Measurements from ENCODE around the gene IRAG1. TPM values are rescaled to one million over a fixed set of nuclear protein-coding genes. Genes with fewer than 3 reads are reported as not detected.

Gene IRAG1
- total RNA-seq, 1 donor from 2014 or later, result 5.2 TPM

DNA sequence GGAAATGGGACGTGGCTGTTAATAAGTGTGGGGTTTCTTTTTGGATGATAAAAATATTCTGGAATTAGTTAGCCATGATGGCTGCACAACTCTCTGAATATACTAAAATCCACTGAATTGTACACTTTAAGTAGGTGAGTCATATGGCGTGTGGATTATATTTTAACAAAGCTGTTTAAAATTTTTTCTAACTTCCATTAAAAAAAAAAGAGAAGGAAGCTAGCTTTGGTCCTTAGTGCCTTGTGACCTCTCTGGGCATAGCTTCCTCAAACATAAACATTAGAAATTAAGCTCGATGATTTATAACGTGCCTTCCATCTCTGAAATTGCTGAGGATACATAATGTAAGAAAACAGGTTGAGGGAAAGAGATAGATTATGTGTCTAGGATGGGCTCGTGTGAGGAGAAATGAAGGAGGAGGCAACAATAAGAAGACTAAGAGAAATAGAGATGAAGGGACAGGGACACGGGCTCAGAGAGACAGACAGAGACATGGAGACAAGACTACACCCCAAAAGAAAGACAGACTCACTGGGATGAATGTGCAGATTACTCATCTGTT lies 20.0 kb downstream of the IRAG1 start:
- Mint-ChIP-seq H3K9me3 (no peaks in the 10 kb centered on the region), H3K4me3 (no peak overlapping the region), H3K27me3 (ENCODE audit: insufficient read depth, low read depth) (no peaks in the 10 kb centered on the region), H3K27ac (no peak overlapping the region), H3K36me3 (no peaks in the 10 kb centered on the region), H3K4me1 (peaks cover 8% of the 10 kb centered on the region)
- H3K9me3 ChIP-seq (ENCODE audit: low read depth), result no peaks in the 10 kb centered on the region
- H4K20me1 ChIP-seq (ENCODE audit: low read depth), result no peaks in the 10 kb centered on the region
- no peak for DNase-seq (ENCODE audit: low spot score)
- no peak overlapping the region for H2AFZ ChIP-seq (replicated peaks)
- H3K9ac ChIP-seq, result no peak overlapping the region
- no peaks in the 10 kb centered on the region for H3K36me3 ChIP-seq
- H3K27me3 ChIP-seq, result no peaks in the 10 kb centered on the region
- no peak overlapping the region for H3K4me2 ChIP-seq
- no peak overlapping the region for H3K4me3 ChIP-seq
- no peaks in the 10 kb centered on the region for H3K79me2 ChIP-seq (ENCODE audit: low read depth)
- no peaks in the 10 kb centered on the region for H3K4me1 ChIP-seq
- no peaks in the 10 kb centered on the region for H3F3A ChIP-seq (ENCODE audit: low read depth)
- H3K27ac ChIP-seq, result no peak overlapping the region
- TF ChIP-seq, protein P1, sequence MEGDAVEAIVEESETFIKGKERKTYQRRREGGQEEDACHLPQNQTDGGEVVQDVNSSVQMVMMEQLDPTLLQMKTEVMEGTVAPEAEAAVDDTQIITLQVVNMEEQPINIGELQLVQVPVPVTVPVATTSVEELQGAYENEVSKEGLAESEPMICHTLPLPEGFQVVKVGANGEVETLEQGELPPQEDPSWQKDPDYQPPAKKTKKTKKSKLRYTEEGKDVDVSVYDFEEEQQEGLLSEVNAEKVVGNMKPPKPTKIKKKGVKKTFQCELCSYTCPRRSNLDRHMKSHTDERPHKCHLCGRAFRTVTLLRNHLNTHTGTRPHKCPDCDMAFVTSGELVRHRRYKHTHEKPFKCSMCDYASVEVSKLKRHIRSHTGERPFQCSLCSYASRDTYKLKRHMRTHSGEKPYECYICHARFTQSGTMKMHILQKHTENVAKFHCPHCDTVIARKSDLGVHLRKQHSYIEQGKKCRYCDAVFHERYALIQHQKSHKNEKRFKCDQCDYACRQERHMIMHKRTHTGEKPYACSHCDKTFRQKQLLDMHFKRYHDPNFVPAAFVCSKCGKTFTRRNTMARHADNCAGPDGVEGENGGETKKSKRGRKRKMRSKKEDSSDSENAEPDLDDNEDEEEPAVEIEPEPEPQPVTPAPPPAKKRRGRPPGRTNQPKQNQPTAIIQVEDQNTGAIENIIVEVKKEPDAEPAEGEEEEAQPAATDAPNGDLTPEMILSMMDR (IDR thresholded peaks at IDR 0.05), result no peak
- TF ChIP-seq EZH2 (IDR thresholded peaks at IDR 0.05) (no peak), EZH2phosphoT487 (IDR thresholded peaks at IDR 0.05) (no peak)

DNA sequence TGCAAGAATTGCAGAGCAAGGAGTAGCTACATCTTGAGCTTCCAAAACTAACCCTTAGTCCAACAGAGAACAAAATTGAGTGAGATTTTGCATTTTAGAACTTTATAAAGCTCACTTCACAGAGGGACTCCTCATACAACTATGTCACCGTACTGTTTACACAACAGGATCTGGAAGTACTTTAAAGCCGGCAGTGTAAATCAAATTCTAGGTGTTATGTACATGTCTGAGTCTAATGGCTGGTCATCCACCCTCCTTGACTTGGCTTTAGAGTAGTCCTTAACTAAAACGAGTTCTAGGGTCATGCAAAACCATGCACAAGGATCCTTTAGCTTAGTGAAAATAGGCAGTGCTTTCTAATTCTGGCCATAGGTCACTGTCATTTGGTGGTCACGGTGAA lies 23.5 kb downstream of the IRAG1 start:
- Mint-ChIP-seq H3K4me3 (no peak overlapping the region), H3K36me3 (no peaks in the 10 kb centered on the region), H3K27ac (no peak overlapping the region), H3K27me3 (ENCODE audit: insufficient read depth, low read depth) (no peaks in the 10 kb centered on the region), H3K4me1 (peaks cover 13% of the 10 kb centered on the region), H3K9me3 (no peaks in the 10 kb centered on the region)
- Histone ChIP-seq H3K79me2 (ENCODE audit: low read depth) (no peaks in the 10 kb centered on the region), H2AFZ (replicated peaks) (no peak overlapping the region), H3K4me2 (no peak overlapping the region), H3K9me3 (ENCODE audit: low read depth) (no peaks in the 10 kb centered on the region), H3F3A (ENCODE audit: low read depth) (no peaks in the 10 kb centered on the region), H3K4me1 (no peaks in the 10 kb centered on the region), H4K20me1 (ENCODE audit: low read depth) (no peaks in the 10 kb centered on the region), H3K27ac (no peak overlapping the region), H3K27me3 (no peaks in the 10 kb centered on the region), H3K4me3 (no peak overlapping the region), H3K9ac (no peak overlapping the region), H3K36me3 (no peaks in the 10 kb centered on the region)
- no peak for DNase-seq (ENCODE audit: low spot score)
- TF ChIP-seq EZH2 (IDR thresholded peaks at IDR 0.05), result no peak
- TF ChIP-seq, protein P1 (IDR thresholded peaks at IDR 0.05), result no peak
- TF ChIP-seq EZH2phosphoT487 (IDR thresholded peaks at IDR 0.05), result no peak

DNA sequence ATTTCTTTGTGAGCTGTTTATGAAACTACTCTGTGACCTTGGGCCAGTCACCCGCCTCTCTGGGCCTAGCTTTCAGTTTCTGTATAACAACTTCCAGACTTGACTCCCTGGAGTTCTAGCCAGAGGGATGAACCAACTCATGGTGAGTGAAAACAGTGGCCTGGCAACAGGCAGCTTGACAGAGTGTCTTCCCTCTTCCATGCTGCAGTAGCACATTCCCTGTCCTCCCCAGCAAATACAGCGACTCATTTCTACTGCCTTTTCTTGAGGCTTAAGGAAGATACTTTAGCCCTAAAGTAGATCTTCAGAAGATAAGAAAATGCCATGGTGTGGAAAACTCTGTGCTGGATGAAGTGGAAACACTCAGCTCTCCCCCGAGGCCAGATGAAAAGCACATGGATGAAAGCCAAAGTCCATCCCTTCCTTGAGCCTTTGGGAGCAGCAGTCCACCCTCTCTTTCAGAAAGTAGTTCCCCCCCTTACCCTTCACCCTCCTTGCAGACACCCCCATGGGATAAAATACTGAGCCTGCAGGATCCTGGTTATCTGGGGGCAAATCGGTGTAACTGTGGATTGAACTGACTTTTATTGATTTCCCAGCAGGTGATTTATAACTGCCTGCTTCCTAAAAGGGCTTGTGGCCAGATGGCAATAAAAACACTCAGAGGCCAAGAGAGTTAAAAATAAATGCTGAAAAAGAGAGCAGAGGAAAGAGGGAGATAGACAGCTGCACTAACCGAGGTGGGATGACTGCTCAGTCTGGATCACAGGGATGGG lies 24.1 kb downstream of the IRAG1 start:
- Mint-ChIP-seq H3K4me1 (peaks cover 13% of the 10 kb centered on the region), H3K27me3 (ENCODE audit: insufficient read depth, low read depth) (no peaks in the 10 kb centered on the region), H3K4me3 (no peak overlapping the region), H3K9me3 (no peaks in the 10 kb centered on the region), H3K36me3 (no peaks in the 10 kb centered on the region), H3K27ac (no peak overlapping the region)
- no peak for DNase-seq (ENCODE audit: low spot score)
- TF ChIP-seq, protein P1 (IDR thresholded peaks at IDR 0.05), result no peak
- Histone ChIP-seq H3K4me3 (no peak overlapping the region), H3F3A (ENCODE audit: low read depth) (no peaks in the 10 kb centered on the region), H3K27ac (no peak overlapping the region), H3K4me1 (no peaks in the 10 kb centered on the region), H3K9ac (no peak overlapping the region), H4K20me1 (ENCODE audit: low read depth) (no peaks in the 10 kb centered on the region), H3K4me2 (no peak overlapping the region), H3K79me2 (ENCODE audit: low read depth) (no peaks in the 10 kb centered on the region), H3K27me3 (no peaks in the 10 kb centered on the region), H3K9me3 (ENCODE audit: low read depth) (no peaks in the 10 kb centered on the region), H3K36me3 (no peaks in the 10 kb centered on the region), H2AFZ (replicated peaks) (no peak overlapping the region)
